ENCODE data around the gene BCKDHB.

DNA sequence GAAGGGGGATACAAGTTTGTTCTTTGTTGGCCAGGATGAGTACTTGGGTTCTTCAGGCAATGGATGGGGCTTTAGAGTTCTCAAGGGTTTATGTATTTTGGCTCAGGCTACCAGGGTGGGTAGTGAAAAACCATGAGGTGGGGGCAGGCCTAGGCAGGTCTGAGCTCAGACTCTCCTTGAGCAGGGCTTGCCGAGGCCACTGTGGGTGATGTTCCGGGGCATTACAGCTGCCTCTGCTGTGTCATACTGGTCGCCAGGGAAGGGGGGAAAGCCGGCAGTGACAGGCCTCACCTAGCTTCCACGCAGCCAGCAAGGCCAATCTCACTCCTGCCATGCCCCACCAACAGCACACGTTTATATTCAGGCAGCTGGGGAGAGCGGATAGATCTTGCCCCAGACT is 79.6 kb downstream of the BCKDHB start:
- TF ChIP-seq JUN (IDR thresholded peaks at IDR 0.05; ENCODE audit: borderline replicate concordance, insufficient read depth, insufficient read length, low read depth): no peak
- TF ChIP-seq, protein P1, sequence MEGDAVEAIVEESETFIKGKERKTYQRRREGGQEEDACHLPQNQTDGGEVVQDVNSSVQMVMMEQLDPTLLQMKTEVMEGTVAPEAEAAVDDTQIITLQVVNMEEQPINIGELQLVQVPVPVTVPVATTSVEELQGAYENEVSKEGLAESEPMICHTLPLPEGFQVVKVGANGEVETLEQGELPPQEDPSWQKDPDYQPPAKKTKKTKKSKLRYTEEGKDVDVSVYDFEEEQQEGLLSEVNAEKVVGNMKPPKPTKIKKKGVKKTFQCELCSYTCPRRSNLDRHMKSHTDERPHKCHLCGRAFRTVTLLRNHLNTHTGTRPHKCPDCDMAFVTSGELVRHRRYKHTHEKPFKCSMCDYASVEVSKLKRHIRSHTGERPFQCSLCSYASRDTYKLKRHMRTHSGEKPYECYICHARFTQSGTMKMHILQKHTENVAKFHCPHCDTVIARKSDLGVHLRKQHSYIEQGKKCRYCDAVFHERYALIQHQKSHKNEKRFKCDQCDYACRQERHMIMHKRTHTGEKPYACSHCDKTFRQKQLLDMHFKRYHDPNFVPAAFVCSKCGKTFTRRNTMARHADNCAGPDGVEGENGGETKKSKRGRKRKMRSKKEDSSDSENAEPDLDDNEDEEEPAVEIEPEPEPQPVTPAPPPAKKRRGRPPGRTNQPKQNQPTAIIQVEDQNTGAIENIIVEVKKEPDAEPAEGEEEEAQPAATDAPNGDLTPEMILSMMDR (IDR thresholded peaks at IDR 0.05; ENCODE audit: extremely low read depth in 1 of 2, insufficient read depth in 1 of 2, low read depth in 1 of 2, low read length in 2 of 2): no peak
- no peak for TF ChIP-seq EZH2 (IDR thresholded peaks at IDR 0.05; ENCODE audit: borderline replicate concordance, low read depth, low read length, severe bottlenecking)
- TF ChIP-seq POLR2A (IDR thresholded peaks at IDR 0.05; ENCODE audit: low read depth, low read length): no peak
- no peak for TF ChIP-seq FOS (IDR thresholded peaks at IDR 0.05; ENCODE audit: borderline replicate concordance, insufficient read depth, low read length)
- no peak for TF ChIP-seq GATA2 (IDR thresholded peaks at IDR 0.05; ENCODE audit: insufficient read depth, insufficient read length, low read depth, low read length)
- TF ChIP-seq, protein P2, sequence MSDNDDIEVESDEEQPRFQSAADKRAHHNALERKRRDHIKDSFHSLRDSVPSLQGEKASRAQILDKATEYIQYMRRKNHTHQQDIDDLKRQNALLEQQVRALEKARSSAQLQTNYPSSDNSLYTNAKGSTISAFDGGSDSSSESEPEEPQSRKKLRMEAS (IDR thresholded peaks at IDR 0.05; ENCODE audit: insufficient read depth, insufficient read length): no peak
- TF ChIP-seq POLR2AphosphoS5 (IDR thresholded peaks at IDR 0.05; ENCODE audit: insufficient read depth, low read depth, low read length): no peak

Data from endothelial cell of umbilical vein (primary cell).